Muscle of arm (tissue), 12 donors: ENCODE measurements around the gene PEAK3. TPM values are rescaled to one million over a fixed set of nuclear protein-coding genes. Genes with fewer than 3 reads are reported as not detected.
A peak's percentile ranks its signal among the peaks of the same experiment; 100 is the strongest.

Experiments
- DNase-seq: peaks from one replicate; pipeline ENCODE4 v3.0.0-alpha.2; 2013
- polyA plus RNA-seq, 12 donors: library from polyadenylated mRNA; unstranded; fragments of 120-200 nt; gene quantifications; one replicate each; pipeline ENCODE4 v1.2.1, GENCODE V29; 2013; ENCODE audit not compliant: insufficient read length in 12 of 12

PEAK3 gene
- polyA plus RNA-seq, 12 donors = 0.05 to 0.16 (median 0.09) TPM; not detected in 5

DNA sequence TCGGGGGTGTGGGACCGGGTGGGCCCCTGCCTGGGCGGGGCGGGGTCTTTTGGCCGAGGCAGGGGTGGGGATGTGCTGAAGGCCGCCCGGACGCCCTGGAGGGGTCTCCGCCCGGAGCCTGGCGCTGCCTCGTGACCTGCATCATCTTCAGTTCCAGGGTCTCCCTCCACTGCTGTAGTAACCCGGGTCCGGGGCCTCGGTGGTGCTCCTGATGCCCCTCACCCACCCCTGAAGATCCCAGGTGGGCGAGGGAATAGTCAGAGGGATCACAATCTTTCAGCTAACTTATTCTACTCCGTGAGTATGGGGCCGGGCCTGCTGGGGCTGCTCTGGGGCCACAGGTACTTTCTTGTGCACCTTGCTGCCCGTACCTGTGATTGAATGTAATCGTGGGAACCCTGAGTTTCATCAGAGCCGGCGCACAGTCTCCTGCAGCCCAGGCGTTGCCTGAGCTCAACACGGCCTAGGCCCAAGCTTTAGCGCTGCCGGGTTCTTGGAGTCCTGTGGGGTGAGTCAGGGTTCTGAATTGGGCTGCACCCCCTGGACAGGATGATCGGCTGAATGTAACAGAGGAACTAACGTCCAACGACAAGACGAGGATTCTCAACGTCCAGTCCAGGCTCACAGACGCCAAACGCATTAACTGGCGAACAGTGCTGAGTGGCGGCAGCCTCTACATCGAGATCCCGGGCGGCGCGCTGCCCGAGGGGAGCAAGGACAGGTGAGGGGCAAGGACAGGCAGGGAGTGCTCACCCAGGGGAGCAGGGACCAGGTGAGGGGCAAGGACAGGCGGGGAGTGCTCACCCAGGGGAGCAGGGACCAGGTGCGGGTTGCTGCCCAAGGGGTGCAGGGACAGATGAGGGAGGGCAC is 10.5 kb downstream of the PEAK3 start:
- DNase-seq = no peak

DNA sequence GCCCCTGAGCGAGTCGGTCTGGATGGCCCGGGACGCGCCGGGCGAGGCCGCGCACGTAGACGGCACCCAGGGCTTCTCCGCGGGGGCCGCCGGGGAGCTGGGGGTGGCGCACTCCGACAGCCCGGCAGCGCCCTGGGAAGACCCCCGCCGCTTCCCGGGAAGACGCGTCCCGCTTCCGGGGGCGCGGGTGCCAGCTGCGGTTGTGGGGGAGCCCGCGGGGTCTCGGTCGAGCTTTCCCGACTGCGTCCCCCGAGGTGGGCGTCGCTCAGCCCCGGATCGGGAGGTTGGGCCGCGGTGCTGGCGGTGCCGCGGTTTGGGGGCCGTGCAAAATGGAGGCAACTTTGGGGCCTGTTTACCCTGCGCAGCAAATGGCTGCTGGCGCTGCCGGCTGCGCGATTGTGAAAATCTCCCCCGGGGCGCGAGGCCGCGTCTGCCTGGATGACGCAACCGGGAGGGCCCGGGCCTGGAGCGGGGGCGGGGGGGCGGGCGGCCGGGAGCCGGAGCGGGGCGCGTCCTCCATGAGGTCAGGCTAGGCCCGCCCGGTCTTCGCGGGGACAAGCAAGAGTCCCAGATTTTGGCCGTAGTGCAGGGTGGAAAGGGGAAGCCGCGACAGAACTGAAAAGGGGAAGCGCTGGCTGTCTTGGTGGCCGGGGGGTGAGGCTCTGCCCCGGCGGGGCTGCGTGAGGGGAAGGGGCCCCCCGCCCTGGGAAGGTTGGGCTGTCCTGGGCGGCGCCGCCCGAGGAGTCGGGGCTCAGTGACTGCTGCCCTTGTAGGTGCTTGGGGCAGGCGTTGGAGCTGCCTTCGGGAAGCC is 11.3 kb downstream of the PEAK3 start:
- peak; percentile 89 for DNase-seq

- DNase-seq = no peak
These were observed 11.9 kb downstream of the PEAK3 start for GRCh38 chr19:2270157-2270422.

DNA sequence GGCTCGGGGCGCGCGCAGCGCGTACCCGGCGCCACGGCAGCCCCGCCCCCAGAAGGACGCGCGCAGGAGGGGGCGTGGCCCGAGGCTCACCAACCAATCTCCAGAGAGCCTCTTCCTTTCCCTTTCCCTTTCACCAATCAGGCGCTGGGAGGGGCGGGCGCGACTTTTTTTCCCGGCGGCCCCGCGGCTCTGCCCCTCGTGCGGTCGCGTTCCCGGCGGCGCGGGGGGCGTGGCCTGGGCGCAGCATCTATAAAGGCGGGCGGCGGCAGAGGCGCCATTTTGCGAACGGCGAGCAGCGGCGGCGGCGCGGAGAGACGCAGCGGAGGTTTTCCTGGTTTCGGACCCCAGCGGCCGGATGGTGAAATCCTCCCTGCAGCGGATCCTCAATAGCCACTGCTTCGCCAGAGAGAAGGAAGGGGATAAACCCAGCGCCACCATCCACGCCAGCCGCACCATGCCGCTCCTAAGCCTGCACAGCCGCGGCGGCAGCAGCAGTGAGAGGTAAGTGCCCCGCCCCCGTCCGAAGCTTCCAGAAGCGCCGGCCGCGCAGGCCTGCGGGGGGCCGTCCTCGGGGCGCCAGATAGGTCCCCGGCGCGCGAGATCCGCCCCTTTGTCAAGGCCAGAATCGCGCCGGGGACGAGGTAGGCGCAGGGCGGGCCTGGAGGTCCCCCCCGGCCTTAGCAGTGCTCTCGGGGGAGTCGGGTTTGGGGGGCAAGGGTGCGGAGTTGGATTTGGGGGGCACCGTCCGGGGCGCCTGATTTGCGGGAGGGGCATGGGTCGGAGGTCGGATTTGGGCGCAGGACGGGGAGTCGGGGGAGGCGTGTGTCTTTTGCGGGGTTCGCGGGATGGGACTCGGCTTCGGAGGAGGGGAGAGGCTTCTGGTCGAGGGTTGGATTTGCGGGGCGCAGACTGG is 12.5 kb downstream of the PEAK3 start:
- DNase-seq = peak; percentile 97

DNA sequence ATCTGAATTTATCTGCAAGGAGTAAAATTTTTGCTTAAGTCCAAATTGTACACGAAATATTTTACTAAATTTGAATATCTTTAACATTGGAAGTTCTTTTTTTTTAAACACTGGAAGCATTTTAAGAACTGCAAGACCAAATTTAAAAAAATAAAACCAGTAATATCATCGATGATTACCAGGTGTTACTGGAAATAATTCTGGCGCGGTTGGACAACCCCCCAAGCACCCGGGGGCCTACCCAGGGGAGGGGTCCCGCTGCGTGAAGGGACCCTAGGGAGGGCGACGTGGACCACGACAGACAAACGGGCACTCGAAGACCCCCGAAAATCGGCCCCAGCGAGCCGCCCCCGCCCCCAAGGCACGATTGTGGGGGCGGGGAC is 13.1 kb downstream of the PEAK3 start:
- DNase-seq = no peak

GRCh38 chr19:2268480-2268830 is 13.5 kb downstream of the PEAK3 start:
- no peak for DNase-seq

GRCh38 chr19:2266183-2266993 is 15.6 kb downstream of the PEAK3 start:
- peak; percentile 63 for DNase-seq

- DNase-seq = no peak
These were observed 20.4 kb downstream of the PEAK3 start for GRCh38 chr19:2261438-2262172.

GRCh38 chr19:2260341-2260805 is 21.6 kb downstream of the PEAK3 start:
- no peak for DNase-seq

DNA sequence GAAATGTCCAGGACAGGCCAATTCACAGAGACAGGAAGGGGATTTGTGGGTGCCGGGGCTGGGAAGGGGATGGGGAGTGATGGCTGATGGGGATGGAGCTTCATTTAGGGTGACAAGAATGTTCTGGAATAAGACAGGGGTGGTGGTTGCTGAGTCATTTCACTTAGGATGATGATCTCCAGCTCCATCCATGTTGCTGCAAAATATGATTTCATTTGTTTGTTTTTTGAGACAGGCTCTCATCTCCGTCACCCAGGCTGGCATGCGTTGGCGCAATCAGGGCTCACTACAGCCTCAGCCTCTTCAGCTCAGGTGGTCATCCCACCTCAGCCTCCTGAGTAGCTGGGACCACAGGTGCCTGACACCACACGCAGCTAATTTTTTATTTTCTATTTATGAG is 22.6 kb downstream of the PEAK3 start:
- no peak for DNase-seq

DNA sequence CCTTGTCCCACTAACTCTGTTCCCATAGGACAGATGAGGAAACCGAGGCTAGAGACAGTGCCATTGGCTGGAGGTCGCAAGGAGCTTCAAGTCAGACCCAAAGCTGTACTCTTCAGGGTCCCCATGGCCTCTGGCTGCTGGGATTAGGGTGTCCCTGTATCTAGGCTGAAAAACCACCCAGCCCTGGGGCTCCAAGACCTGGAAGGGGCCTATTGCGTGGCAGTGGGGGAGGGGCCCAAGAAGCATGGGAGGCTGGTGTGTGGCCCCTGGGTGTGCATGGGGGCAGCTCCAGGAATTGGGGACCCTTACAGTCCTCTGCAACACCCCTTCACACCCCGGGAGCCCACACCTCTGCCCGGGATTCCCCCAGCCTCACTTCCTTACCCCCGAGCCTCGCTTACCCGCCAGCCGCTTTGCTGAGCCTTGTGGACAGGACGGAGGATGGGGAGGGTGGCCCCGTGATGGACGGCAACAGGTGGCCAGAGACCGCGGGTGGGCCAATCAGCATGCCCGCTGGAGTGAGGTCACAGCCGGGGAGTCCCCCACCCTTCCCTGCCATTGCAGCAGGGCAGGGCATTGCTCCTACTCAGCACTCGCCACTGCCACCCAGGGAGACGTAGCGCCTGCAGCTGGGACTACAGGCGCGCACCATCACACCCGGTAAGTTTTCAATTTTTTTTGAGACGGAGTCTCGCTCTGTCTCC is 25.8 kb downstream of the PEAK3 start, which contains the start of gene JSRP1:
JSRP1 (minus strand) TSS at position 436 of the 704 bp plus-strand sequence. CDS start 1,103 bp downstream, outside the sequence.
- no peak for DNase-seq

DNA sequence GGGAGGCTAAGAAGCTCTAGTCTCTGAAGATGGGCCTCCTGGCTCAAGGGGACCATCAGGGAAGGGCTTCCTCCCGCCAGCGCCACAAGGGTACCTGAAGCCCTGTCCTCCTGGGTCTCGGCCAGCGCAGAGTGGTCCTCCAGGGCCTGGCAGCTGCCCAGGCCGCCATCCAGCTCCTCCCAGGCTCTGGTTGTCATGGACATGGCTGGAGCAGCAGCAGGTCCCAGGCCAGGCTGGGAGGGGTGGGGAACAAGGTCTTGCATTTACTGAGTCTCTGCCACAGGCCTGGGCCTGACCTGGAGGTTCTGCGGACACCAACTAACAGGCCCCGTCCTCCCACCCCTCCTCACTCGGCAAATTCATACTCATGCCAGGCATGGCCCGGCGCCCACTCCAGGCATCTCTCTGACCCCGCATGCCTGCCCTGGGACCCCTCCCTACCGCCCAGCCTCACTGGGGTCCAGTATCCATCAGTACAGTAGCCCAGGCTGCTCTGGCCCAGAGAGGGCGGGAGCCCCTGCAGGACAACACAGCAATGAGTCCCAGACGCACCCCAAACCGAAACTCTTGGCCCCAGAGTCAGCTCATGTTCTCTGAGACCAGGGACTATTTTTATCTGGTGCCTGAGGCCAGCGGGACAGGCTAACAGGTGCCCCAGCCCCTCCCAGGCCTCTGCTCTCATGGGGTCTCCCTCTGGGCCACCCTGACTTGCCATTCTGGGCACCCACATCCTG is 26.7 kb downstream of the PEAK3 start:
- no peak for DNase-seq

GRCh38 chr19:2254064-2254872 is 27.7 kb downstream of the PEAK3 start:
- DNase-seq = no peak

DNA sequence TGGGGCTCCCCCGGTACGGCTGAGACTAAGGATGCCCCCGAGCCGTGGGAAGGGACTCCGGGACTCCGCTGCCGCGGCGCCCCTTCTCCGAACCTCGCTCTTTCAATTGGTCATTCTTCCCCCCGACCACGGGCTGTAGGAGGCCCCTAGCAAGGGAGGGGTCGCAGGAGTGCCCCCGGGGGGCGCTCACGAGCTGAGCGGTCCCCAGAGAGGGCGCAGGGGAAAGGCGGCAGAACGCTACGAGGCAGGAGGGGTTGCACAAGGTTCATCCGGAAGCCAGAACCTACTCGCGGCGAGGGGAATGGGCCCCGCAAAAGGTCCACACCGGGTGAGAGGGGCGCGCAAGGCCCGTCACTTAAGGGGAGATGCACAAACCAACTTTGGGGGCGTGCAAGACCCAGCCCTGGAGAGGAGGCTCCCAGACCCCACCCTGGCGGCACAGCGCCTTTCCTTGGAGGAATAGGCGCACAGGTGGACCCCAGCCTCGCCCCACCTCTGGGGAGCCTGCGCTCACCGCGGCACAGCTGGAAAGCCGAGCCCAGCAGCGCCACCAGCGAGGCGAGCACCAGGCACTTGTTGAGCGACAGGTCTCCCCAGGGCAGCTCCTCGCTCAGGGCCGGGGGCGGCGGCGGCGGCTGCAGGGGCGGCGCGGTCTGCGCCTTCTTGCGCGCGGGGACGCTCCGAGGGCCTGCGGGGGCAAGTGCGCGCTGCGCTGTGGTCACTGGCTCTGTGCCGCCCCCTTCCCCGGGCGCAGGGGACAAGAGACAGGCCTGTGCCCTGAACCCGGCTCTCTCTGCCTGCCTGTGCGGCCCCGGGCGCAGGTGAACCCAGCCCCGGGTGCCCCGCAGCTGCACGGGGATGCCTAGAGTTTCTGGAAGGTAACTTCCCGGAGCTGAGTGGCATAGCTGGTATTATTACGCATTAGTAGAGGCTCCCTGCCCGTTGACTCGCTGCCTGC is 28.6 kb downstream of the PEAK3 start:
- no peak for DNase-seq

GRCh38 chr19:2252797-2253105 is 29.2 kb downstream of the PEAK3 start:
- DNase-seq = no peak

DNA sequence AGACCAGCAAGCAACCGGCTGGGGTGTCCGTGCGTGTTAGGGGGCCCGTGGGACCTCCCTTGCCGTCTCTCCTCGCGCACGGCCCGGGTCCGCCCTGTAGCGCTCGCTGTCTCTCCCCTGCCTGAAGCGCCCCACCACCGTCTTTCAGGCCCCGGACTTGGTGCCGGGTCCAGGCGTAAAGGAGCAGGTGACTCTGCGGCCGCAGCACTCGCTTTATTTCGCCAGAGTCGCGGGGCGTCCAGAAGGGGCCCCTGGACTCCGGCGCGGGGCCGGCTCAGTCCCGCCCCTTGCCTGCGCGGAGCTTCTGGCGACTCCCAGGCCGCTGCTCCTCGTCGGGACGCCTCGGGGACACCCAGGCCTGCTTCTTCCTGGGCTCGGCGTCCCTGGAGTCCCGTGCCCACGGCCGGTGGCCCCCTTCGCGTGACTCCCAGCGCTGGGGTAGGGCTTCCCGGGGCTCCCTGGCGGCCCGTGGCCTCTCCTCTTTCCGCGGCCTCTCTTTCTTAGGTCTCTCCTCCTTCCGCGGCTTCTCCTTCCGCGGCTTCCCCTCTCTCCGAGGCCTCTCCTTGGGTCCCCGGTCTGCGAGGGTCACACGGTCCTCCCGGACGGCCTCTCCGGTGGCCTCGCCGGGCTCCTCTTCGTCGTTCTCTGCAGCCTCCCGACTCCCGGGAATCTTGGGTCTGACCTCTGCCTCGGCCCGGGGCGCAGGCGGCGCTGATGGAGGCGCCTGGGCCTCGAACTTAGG is 29.7 kb downstream of the PEAK3 start:
- DNase-seq = no peak
